Glomerular visceral epithelial cell (primary cell): Measurements from ENCODE around the gene DNAI7.

ENCODE experiments used
- DNase-seq: peaks from one replicate; pipeline ENCODE4 v3.0.0-alpha.2; 2016; ENCODE audit errors: extremely low spot score

Gene DNAI7

GRCh38 chr12:25195056-25195971 is at the start of gene DNAI7, which contains the start of gene ETFRF1:
Gene DNAI7 (minus strand): TSS chr12:25195160. CDS start chr12:25195078, 82 bp downstream.
Gene ETFRF1 (plus strand): TSS chr12:25195237. CDS start chr12:25203957, 8,720 bp downstream.
- peak; percentile 96 for DNase-seq

GRCh38 chr12:25243680-25243990 is 48.7 kb upstream of the DNAI7 start:
- DNase-seq = no peak

- no peak for DNase-seq
Measured at GRCh38 chr12:25242981-25243679, 48.2 kb upstream of the DNAI7 start.

- DNase-seq = peak; percentile 18
Measured at GRCh38 chr12:25241167-25242020, 46.4 kb upstream of the DNAI7 start.

- DNase-seq = no peak
Measured at GRCh38 chr12:25236626-25237025, 41.7 kb upstream of the DNAI7 start.

GRCh38 chr12:25236190-25236589 is 41.2 kb upstream of the DNAI7 start:
- DNase-seq = peak; percentile 2

GRCh38 chr12:25213338-25213737 is 18.4 kb upstream of the DNAI7 start:
- DNase-seq = no peak

- no peak for DNase-seq
Measured at GRCh38 chr12:25208554-25208953, 13.6 kb upstream of the DNAI7 start.

GRCh38 chr12:25207846-25208245 is 12.9 kb upstream of the DNAI7 start:
- no peak for DNase-seq

- no peak for DNase-seq
Measured at GRCh38 chr12:25207411-25207810, 12.5 kb upstream of the DNAI7 start.

- no peak for DNase-seq
Measured at GRCh38 chr12:25202137-25202536, 7.2 kb upstream of the DNAI7 start.

GRCh38 chr12:25200703-25201102 is 5.7 kb upstream of the DNAI7 start:
- DNase-seq = peak; percentile 26

GRCh38 chr12:25197608-25198007 is 2.6 kb upstream of the DNAI7 start:
- no peak for DNase-seq

- DNase-seq = no peak
Measured at GRCh38 chr12:25194722-25195055, 271 bp downstream of the DNAI7 start.

- DNase-seq = no peak
Measured at GRCh38 chr12:25194214-25194613, 746 bp downstream of the DNAI7 start.

- DNase-seq = no peak
Measured at GRCh38 chr12:25190793-25191192, 4.2 kb downstream of the DNAI7 start.

GRCh38 chr12:25189656-25190055 is 5.3 kb downstream of the DNAI7 start:
- no peak for DNase-seq

GRCh38 chr12:25187781-25188180 is 7.2 kb downstream of the DNAI7 start:
- peak; percentile 82 for DNase-seq

- DNase-seq = peak; percentile 47
Measured at GRCh38 chr12:25186788-25187402, 8.1 kb downstream of the DNAI7 start.

- DNase-seq = no peak
Measured at GRCh38 chr12:25186038-25186787, 8.7 kb downstream of the DNAI7 start.

GRCh38 chr12:25184132-25184531 is 10.8 kb downstream of the DNAI7 start:
- no peak for DNase-seq
